ENCODE measurements around the gene SYNJ2. TPM values are rescaled to one million over a fixed set of nuclear protein-coding genes. Genes with fewer than 3 reads are reported as not detected.

Gene SYNJ2
- polyA plus RNA-seq, 1 donor from 2014 or later, result 0.12 TPM

GRCh38 chr6:158026901-158027589 lies 45.4 kb downstream of the SYNJ2 start (continued):
- TF ChIP-seq, protein P1, sequence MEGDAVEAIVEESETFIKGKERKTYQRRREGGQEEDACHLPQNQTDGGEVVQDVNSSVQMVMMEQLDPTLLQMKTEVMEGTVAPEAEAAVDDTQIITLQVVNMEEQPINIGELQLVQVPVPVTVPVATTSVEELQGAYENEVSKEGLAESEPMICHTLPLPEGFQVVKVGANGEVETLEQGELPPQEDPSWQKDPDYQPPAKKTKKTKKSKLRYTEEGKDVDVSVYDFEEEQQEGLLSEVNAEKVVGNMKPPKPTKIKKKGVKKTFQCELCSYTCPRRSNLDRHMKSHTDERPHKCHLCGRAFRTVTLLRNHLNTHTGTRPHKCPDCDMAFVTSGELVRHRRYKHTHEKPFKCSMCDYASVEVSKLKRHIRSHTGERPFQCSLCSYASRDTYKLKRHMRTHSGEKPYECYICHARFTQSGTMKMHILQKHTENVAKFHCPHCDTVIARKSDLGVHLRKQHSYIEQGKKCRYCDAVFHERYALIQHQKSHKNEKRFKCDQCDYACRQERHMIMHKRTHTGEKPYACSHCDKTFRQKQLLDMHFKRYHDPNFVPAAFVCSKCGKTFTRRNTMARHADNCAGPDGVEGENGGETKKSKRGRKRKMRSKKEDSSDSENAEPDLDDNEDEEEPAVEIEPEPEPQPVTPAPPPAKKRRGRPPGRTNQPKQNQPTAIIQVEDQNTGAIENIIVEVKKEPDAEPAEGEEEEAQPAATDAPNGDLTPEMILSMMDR (IDR thresholded peaks at IDR 0.05; ENCODE audit: poor library complexity, severe bottlenecking), result no peak
- TF ChIP-seq POLR2AphosphoS5 (IDR thresholded peaks at IDR 0.05), result no peak

- Histone ChIP-seq H3K36me3 (ENCODE audit: insufficient read depth, low read length) (no peaks in the 10 kb centered on the region), H3K4me3 (ENCODE audit: low read length) (no peak overlapping the region), H3K9me2 (ENCODE audit: insufficient read depth, low read length) (no peaks in the 10 kb centered on the region), H3K27ac (ENCODE audit: low read length) (no peak overlapping the region), H3K9ac (ENCODE audit: low read length) (no peak overlapping the region), H3F3A (ENCODE audit: insufficient read depth, low read length, poor library complexity, severe bottlenecking) (no peaks in the 10 kb centered on the region), H3K27me3 (ENCODE audit: insufficient read depth, low read depth, low read length) (no peaks in the 10 kb centered on the region), H3K9me3 (ENCODE audit: low read length) (no peaks in the 10 kb centered on the region), H4K20me1 (ENCODE audit: insufficient read depth) (no peaks in the 10 kb centered on the region), H3K79me2 (replicated peaks; ENCODE audit: insufficient read depth, low read length) (no peaks in the 10 kb centered on the region), H2AFZ (ENCODE audit: low read depth, low read length) (no peak overlapping the region), H3K4me2 (ENCODE audit: low read length) (no peak overlapping the region)
- TF ChIP-seq POLR2AphosphoS5 (IDR thresholded peaks at IDR 0.05) (no peak), SMC3 (conservative IDR thresholded peaks at IDR 0.05; ENCODE audit: poor library complexity) (no peak), MXI1 (conservative IDR thresholded peaks at IDR 0.05; ENCODE audit: poor library complexity, severe bottlenecking) (no peak), RAD21 (conservative IDR thresholded peaks at IDR 0.05) (no peak), EP300 (conservative IDR thresholded peaks at IDR 0.05; ENCODE audit: poor library complexity, severe bottlenecking) (no peak), TAF1 (IDR thresholded peaks at IDR 0.05; ENCODE audit: low read depth) (no peak), EZH2 (IDR thresholded peaks at IDR 0.05; ENCODE audit: borderline replicate concordance, insufficient read depth, low read length, poor library complexity, severe bottlenecking) (no peak)
- TF ChIP-seq, protein P1 (IDR thresholded peaks at IDR 0.05; ENCODE audit: poor library complexity, severe bottlenecking), result no peak
- TF ChIP-seq, protein P2, sequence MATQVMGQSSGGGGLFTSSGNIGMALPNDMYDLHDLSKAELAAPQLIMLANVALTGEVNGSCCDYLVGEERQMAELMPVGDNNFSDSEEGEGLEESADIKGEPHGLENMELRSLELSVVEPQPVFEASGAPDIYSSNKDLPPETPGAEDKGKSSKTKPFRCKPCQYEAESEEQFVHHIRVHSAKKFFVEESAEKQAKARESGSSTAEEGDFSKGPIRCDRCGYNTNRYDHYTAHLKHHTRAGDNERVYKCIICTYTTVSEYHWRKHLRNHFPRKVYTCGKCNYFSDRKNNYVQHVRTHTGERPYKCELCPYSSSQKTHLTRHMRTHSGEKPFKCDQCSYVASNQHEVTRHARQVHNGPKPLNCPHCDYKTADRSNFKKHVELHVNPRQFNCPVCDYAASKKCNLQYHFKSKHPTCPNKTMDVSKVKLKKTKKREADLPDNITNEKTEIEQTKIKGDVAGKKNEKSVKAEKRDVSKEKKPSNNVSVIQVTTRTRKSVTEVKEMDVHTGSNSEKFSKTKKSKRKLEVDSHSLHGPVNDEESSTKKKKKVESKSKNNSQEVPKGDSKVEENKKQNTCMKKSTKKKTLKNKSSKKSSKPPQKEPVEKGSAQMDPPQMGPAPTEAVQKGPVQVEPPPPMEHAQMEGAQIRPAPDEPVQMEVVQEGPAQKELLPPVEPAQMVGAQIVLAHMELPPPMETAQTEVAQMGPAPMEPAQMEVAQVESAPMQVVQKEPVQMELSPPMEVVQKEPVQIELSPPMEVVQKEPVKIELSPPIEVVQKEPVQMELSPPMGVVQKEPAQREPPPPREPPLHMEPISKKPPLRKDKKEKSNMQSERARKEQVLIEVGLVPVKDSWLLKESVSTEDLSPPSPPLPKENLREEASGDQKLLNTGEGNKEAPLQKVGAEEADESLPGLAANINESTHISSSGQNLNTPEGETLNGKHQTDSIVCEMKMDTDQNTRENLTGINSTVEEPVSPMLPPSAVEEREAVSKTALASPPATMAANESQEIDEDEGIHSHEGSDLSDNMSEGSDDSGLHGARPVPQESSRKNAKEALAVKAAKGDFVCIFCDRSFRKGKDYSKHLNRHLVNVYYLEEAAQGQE (IDR thresholded peaks at IDR 0.05; ENCODE audit: borderline replicate concordance), result no peak
Observed at GRCh38 chr6:158027590-158028285, 46.1 kb downstream of the SYNJ2 start.

All from neural cell (in vitro differentiated cells).